ENCODE data around the gene CEP72. TPM values are rescaled to one million over a fixed set of nuclear protein-coding genes. Genes with fewer than 3 reads are reported as not detected.

CEP72 gene
- polyA plus RNA-seq, 1 of the 3 experiments (the other 2 are of a cell fraction), result 4.4 TPM

GRCh38 chr5:652023-652515 is 39.9 kb downstream of the CEP72 start:
- peak; percentile 8 for DNase-seq
- no peak overlapping the region for H3K4me2 ChIP-seq
- no peak for TF ChIP-seq YY1 (IDR thresholded peaks at IDR 0.05; ENCODE audit: low read depth)
- no peak for TF ChIP-seq GABPA (IDR thresholded peaks at IDR 0.05; ENCODE audit: low read depth)
- TF ChIP-seq TAF1 (IDR thresholded peaks at IDR 0.05; ENCODE audit: borderline replicate concordance, low read depth, low read length), result no peak
- TF ChIP-seq RCOR1 (IDR thresholded peaks at IDR 0.05; ENCODE audit: low read length), result no peak
- TF ChIP-seq, protein P1, sequence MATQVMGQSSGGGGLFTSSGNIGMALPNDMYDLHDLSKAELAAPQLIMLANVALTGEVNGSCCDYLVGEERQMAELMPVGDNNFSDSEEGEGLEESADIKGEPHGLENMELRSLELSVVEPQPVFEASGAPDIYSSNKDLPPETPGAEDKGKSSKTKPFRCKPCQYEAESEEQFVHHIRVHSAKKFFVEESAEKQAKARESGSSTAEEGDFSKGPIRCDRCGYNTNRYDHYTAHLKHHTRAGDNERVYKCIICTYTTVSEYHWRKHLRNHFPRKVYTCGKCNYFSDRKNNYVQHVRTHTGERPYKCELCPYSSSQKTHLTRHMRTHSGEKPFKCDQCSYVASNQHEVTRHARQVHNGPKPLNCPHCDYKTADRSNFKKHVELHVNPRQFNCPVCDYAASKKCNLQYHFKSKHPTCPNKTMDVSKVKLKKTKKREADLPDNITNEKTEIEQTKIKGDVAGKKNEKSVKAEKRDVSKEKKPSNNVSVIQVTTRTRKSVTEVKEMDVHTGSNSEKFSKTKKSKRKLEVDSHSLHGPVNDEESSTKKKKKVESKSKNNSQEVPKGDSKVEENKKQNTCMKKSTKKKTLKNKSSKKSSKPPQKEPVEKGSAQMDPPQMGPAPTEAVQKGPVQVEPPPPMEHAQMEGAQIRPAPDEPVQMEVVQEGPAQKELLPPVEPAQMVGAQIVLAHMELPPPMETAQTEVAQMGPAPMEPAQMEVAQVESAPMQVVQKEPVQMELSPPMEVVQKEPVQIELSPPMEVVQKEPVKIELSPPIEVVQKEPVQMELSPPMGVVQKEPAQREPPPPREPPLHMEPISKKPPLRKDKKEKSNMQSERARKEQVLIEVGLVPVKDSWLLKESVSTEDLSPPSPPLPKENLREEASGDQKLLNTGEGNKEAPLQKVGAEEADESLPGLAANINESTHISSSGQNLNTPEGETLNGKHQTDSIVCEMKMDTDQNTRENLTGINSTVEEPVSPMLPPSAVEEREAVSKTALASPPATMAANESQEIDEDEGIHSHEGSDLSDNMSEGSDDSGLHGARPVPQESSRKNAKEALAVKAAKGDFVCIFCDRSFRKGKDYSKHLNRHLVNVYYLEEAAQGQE (IDR thresholded peaks at IDR 0.05; ENCODE audit: low read depth, low read length), result no peak
- no peak for TF ChIP-seq CTCF (IDR thresholded peaks at IDR 0.05)
- no peak for TF ChIP-seq GATA2 (CRISPR knock-in tag; IDR thresholded peaks at IDR 0.05)
- no peak for TF ChIP-seq EP300 (IDR thresholded peaks at IDR 0.05; ENCODE audit: borderline replicate concordance in 1 of 2, low read depth in 1 of 2, low read length in 1 of 2)
- TF ChIP-seq TEAD4 (IDR thresholded peaks at IDR 0.05; ENCODE audit: borderline replicate concordance, insufficient read depth), result no peak
- TF ChIP-seq CHD2 (IDR thresholded peaks at IDR 0.05; ENCODE audit: low read length, partially characterized antibody), result no peak
- TF ChIP-seq POLR2AphosphoS5 (IDR thresholded peaks at IDR 0.05; ENCODE audit: low read depth, low read length), result no peak
- no peak for TF ChIP-seq SIN3A (IDR thresholded peaks at IDR 0.05; ENCODE audit: borderline replicate concordance, low read depth, low read length)
- no peaks in the 10 kb centered on the region for H3K79me2 ChIP-seq (ENCODE audit: insufficient read depth)
- no peaks in the 10 kb centered on the region for H3K4me1 ChIP-seq (ENCODE audit: control insufficient read depth in 1 of 2, insufficient read depth in 2 of 2, low read depth in 1 of 2, low read length in 1 of 2)
- WGBS (ENCODE audit: low lambda C conversion rate), result 100% methylated on average over 6 of the region's 8 CpGs
- H3K9me3 ChIP-seq, result no peaks in the 10 kb centered on the region
- ChIA-PET POLR2A (no interaction called here), CTCF (no interaction called here)
- no peaks in the 10 kb centered on the region for H3K27me3 ChIP-seq (ENCODE audit: insufficient read depth)
- peaks cover 9% of the 10 kb centered on the region for H3F3A ChIP-seq (replicated peaks; ENCODE audit: insufficient read depth)
- H3K36me3 ChIP-seq (replicated peaks in 1 of 2; ENCODE audit: control insufficient read depth in 1 of 2, insufficient read depth in 2 of 2, low read length in 1 of 2), result peaks cover 9 to 11% of the 10 kb centered on the region in 2 experiments
- H3K27ac ChIP-seq (ENCODE audit: low read depth in 2 of 2, low read length in 1 of 2), result no peak overlapping the region
- no peaks in the 10 kb centered on the region for H3K9me2 ChIP-seq
- no peaks in the 10 kb centered on the region for H4K20me1 ChIP-seq (ENCODE audit: insufficient read depth)
- H3K9ac ChIP-seq, result no peak overlapping the region
- H2AFZ ChIP-seq (ENCODE audit: low read depth), result no peak overlapping the region
- H3K4me3 ChIP-seq (ENCODE audit: low read depth in 2 of 2, low read length in 1 of 2), result no peak overlapping the region

All from SK-N-SH (cell line).